AG10803 (cell line): ENCODE results near the gene ZDHHC21.

Experiments used
- DNase-seq: peaks from one replicate; pipeline ENCODE4 v3.0.0; 2010; ENCODE audit warnings: low read depth
- H3K4me3 ChIP-seq: 2 replicates; pipeline ENCODE4 v1.5.1; 2011; ENCODE audit warnings: mild to moderate bottlenecking, low read length, control low read depth
- TF ChIP-seq, protein P1 (sequence below): conservative IDR thresholded peaks from 2 replicates; pipeline ENCODE4 v1.5.1; 2011; ENCODE audit warnings: mild to moderate bottlenecking, low read length, control low read depth, inconsistent platforms

ZDHHC21 gene

DNA sequence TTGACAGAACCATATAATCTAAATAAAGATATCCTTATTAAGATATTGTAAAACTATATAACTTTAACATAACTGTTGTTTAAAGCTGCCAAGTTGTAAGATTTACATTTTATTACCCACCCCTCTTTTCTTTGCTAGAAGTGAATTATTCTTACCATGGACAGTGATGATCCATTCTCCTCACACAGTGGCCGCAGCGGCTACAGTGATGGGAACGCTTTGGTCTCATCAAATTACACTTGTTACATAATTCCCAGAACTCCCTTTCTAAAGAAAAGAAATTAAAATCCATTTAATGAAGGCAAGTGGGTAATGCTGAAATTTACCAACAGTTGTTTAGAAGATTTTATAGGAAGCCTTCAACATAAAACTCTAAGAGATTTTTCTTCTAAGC is 31.2 kb downstream of the ZDHHC21 start:
- H3K4me3 ChIP-seq, result no peak overlapping the region
- TF ChIP-seq, protein P1, sequence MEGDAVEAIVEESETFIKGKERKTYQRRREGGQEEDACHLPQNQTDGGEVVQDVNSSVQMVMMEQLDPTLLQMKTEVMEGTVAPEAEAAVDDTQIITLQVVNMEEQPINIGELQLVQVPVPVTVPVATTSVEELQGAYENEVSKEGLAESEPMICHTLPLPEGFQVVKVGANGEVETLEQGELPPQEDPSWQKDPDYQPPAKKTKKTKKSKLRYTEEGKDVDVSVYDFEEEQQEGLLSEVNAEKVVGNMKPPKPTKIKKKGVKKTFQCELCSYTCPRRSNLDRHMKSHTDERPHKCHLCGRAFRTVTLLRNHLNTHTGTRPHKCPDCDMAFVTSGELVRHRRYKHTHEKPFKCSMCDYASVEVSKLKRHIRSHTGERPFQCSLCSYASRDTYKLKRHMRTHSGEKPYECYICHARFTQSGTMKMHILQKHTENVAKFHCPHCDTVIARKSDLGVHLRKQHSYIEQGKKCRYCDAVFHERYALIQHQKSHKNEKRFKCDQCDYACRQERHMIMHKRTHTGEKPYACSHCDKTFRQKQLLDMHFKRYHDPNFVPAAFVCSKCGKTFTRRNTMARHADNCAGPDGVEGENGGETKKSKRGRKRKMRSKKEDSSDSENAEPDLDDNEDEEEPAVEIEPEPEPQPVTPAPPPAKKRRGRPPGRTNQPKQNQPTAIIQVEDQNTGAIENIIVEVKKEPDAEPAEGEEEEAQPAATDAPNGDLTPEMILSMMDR, result no peak
- DNase-seq, result no peak

DNA sequence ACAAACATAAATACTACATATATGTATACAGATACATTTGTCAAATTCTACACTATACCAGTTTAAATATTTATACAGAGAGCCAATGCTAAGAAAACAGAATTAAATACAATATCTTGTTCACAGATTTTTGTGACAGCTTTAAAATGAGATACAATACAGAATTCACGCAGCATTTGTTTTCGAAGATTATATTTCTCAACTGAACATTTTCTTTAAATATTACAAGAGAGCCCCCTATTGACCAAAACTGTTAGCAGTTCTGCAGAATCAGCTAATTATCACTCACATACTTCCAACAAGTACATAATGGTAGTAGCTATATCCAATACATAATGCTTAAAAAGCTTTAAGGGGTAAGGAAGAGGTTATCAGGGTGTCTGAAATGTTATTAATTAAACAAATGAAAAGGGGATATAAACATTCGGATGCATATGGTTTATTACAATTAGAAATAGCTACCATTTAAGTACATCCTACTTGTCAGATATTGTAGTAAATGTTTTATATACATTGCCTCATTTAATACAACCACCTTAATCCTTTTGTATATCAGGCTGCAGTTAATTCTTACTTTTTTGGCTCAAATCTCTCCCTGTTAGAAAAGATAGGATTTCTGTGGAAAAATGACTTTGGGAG is 31.7 kb downstream of the ZDHHC21 start:
- no peak overlapping the region for H3K4me3 ChIP-seq
- TF ChIP-seq, protein P1, result peak; percentile 64
- peak; percentile 24 for DNase-seq

DNA sequence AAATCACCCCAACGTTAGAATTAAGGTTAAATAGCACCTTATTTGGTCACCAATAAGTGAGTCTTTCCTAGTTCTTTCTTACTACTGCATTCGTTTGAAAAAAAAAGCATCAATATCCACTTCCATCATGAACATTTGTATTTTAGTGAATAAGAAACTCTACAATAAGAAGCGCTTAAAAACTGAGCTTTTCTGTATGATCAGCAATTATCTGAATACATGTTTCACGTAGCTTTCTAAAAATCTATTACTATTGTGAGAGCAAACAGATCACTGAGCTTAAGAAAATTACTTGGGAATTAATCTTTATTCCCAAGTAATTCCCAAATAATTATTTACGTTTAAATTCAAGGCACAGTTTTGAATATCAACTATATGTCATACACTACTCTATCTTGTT is 32.5 kb downstream of the ZDHHC21 start:
- no peak overlapping the region for H3K4me3 ChIP-seq
- TF ChIP-seq, protein P1, result no peak
- no peak for DNase-seq

DNA sequence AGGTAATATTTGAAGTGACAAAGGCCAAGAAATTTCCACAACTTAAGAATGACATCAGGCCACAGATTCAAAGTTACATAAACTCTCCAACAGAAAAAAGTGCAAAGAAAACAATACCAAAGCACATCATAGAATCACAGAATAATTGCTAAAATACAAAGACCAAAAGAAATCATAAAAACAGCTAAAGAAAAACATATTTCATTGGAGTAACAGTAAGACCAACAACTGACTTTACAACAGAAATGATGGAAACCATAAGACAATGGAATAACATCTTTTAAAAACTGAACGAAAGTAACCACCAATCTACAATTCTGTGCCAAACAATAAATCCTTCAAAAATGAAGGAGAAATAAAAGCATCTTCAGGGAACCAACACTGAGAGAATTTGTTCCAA is 38.3 kb downstream of the ZDHHC21 start:
- DNase-seq, result no peak
- H3K4me3 ChIP-seq, result no peak overlapping the region
- TF ChIP-seq, protein P1, result no peak

DNA sequence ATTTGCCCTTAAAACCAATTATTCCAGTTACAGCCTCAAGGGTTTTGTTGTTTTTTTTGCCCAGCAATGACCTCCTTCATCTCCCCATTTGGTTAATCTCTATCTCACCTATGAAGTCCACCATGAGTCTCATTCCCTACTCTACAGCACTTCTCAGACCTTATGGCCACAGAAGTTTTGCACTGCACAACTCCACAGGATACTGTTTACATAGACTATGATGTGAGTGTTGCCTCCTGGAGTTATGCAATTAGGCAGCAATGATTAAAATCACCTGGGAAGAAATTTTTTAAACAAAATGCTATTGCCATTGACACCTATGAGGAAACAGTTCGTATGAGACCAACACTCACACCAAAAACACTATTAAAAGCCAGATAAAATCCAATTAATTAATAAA is 39.7 kb downstream of the ZDHHC21 start:
- no peak overlapping the region for H3K4me3 ChIP-seq
- no peak for DNase-seq
- TF ChIP-seq, protein P1, result no peak

DNA sequence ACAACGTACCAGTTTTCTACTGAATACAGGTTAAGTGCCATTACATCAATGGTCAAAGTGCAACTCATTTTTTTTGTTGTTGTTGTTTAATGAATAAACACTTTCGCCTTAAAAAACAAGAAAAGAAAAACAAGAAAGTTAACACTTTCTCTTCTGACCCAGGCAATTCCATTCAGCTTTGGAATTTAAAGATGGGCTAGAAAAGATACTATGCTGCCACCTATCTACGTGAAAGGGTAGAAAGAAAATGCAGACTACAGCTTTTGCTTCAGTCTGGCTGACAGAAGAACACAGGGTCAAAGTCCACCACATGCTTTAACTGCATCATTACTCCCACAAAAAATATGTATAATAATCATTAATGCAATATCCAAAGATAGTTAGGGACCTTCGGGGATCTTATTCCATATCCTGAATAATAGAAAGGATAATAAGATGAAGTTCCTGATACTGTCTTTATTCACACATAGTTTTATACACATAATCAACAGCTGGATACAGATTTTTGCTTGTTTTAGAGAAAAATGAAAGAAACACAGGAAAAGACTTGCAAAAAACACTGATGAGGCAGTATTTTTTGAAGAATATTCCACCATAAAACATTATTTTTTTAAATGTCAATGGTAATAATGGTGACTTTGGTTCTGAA is 40.4 kb downstream of the ZDHHC21 start:
- H3K4me3 ChIP-seq, result no peak overlapping the region
- TF ChIP-seq, protein P1, result peak; percentile 50
- no peak for DNase-seq

DNA sequence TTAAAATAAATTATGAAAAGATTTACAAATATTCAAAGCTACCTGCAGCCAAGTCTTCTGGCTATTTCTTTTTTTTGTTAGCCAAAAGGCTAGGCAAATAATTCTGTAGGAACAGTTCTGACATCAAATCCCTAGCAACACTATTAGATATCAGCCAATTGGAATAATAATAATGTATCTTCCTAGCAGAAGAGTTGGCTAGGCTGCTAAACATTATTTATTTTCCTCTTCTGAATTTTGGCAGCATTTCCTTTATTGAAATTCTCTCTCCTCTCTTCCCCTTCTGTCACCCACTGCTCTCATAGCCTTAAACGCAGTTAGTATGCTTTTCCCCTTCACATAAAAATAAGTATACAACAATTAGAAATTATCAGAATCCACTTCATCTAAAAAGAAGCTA is 42.6 kb downstream of the ZDHHC21 start:
- no peak for DNase-seq
- no peak overlapping the region for H3K4me3 ChIP-seq
- TF ChIP-seq, protein P1, result no peak
